Fibroblast of lung (primary cell): ENCODE measurements around the gene LCE3C.

ENCODE experiments used
- EZH2 ChIP-seq: IDR thresholded peaks from 2 replicates; pipeline ENCODE4 v1.5.1; 2012; ENCODE audit warnings: low read length, control low read depth, mild to moderate bottlenecking; ENCODE audit errors: missing control alignments
- TF ChIP-seq, protein P1 (sequence below), 2 donors: IDR thresholded peaks in 1 of 2; conservative IDR thresholded peaks in 1 of 2; 1 replicate in 1 of 2; 2 replicates in 1 of 2; pipeline ENCODE4 v1.5.1; 2011 to 2012; ENCODE audit warnings: low read length in 2 of 2, control low read depth in 1 of 2, inconsistent platforms in 1 of 2, low read depth in 1 of 2, mild to moderate bottlenecking in 1 of 2

- TF ChIP-seq, protein P1, sequence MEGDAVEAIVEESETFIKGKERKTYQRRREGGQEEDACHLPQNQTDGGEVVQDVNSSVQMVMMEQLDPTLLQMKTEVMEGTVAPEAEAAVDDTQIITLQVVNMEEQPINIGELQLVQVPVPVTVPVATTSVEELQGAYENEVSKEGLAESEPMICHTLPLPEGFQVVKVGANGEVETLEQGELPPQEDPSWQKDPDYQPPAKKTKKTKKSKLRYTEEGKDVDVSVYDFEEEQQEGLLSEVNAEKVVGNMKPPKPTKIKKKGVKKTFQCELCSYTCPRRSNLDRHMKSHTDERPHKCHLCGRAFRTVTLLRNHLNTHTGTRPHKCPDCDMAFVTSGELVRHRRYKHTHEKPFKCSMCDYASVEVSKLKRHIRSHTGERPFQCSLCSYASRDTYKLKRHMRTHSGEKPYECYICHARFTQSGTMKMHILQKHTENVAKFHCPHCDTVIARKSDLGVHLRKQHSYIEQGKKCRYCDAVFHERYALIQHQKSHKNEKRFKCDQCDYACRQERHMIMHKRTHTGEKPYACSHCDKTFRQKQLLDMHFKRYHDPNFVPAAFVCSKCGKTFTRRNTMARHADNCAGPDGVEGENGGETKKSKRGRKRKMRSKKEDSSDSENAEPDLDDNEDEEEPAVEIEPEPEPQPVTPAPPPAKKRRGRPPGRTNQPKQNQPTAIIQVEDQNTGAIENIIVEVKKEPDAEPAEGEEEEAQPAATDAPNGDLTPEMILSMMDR (conservative IDR thresholded peaks at IDR 0.05 in 1 of 2, IDR thresholded peaks at IDR 0.05 in 1 of 2; ENCODE audit: low read depth in 1 of 2, low read length in 2 of 2) = no peak
- no peak for TF ChIP-seq EZH2
Measured at GRCh38 chr1:152622803-152623202, 22.8 kb downstream of the LCE3C start, which contains the start of gene LCE3A.
